HG03064 (cell line): Measurements from ENCODE around the gene FOXL2NB.

Source experiments
- ATAC-seq: cut with Tn5 transposase; IDR thresholded peaks from one replicate; pipeline ENCODE4 v1.9.1; 2021; ENCODE audit warnings: low read depth; ENCODE audit not compliant: unreplicated experiment

Gene FOXL2NB

GRCh38 chr3:138987181-138987580, 40.2 kb downstream of the FOXL2NB start:
- ATAC-seq = no peak

GRCh38 chr3:138995706-138996105, 48.7 kb downstream of the FOXL2NB start:
- no peak for ATAC-seq
